ENCODE data around the gene RNASEH2C. TPM values are rescaled to one million over a fixed set of nuclear protein-coding genes. Genes with fewer than 3 reads are reported as not detected.

RNASEH2C gene
- total RNA-seq, 4 donors from 2014 or later = 48.8 to 135 (median 118) TPM

DNA sequence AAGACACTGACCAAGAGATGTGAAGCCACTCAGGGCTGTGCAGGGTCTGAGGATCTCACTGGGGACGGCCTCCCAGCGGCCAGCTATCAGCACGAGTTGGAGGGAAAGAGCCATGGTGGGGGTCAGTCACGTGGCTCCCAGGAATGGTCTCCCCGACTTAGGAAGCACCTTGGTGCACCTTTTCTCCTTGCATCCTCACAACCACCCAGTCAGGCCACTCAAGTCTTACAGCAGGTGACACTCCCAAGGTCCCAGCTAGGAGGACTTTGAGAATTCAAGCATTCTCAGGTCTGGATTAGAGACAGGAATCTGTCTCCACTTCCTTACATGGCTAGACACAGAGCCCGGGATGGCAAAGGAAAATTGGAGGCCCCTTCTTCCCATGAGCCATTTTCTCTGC is 2.7 kb downstream of the RNASEH2C start:
- H3K27me3 ChIP-seq = no peaks in the 10 kb centered on the region
- intact Hi-C loops (cut with DNase I) = loop anchor here (5.0 to 10.0 kb wide), 3 partner anchors 54 to 267 kb away; no protein-coding TSS in a partner anchor
- no peaks in the 10 kb centered on the region for H3K9me3 ChIP-seq
- H3K4me3 ChIP-seq (replicated peaks in 1 of 3) = no peak overlapping the region
- TF ChIP-seq POLR2A (IDR thresholded peaks at IDR 0.05) (no peak), CTCF (IDR thresholded peaks at IDR 0.05) (no peak)
- H3K4me1 ChIP-seq = peaks cover 15 to 20% of the 10 kb centered on the region in 2 donors
- H3K27ac ChIP-seq = no peak overlapping the region
- H3K36me3 ChIP-seq = peaks cover 60 to 65% of the 10 kb centered on the region in 2 donors
- 75 to 82% methylated on average over 6 of the region's 6 CpGs for WGBS, 2 donors
- no peak for DNase-seq

DNA sequence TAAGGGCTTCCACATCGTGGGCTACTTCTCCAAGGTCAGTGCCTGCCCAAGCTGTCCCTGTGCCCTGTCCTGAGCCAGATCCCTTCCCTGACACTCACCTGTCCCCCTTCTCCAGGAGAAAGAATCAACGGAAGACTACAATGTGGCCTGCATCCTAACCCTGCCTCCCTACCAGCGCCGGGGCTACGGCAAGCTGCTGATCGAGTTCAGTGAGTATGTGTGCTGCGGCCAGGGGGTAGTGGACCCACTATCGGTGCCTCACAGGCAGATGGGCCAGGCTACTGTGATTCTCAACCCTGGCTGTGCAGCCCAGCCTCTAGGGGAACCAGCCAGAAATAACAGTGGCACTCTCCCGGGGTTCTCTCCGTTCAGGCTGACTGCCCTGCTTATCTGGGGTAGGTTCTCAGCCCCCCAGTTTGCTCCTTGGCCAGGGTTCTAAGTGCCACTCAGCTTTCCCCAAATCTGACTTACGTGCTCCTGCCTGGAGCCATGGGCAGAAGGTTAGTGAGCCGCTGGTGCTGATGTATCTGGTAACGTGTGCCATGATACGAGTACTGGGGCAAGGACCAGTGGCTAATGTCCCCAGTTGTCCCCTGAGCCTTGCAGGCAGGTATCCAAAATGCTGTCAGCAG is 3.7 kb downstream of the RNASEH2C start:
- Histone ChIP-seq H3K4me3 (replicated peaks in 1 of 3) (no peak overlapping the region), H3K9me3 (no peaks in the 10 kb centered on the region), H3K36me3 (peaks cover 60 to 65% of the 10 kb centered on the region in 2 donors), H3K27ac (no peak overlapping the region), H3K27me3 (no peaks in the 10 kb centered on the region), H3K4me1 (peaks cover 19 to 23% of the 10 kb centered on the region in 2 donors)
- TF ChIP-seq CTCF (IDR thresholded peaks at IDR 0.05) (no peak), POLR2A (IDR thresholded peaks at IDR 0.05) (no peak)
- WGBS, 2 donors = 91 to 93% methylated on average over 8 to 11 of the region's 14 CpGs
- DNase-seq = no peak
- intact Hi-C loops (cut with DNase I) = loop anchor here (5.0 to 10.0 kb wide), 3 partner anchors 55 to 268 kb away; no protein-coding TSS in a partner anchor

DNA sequence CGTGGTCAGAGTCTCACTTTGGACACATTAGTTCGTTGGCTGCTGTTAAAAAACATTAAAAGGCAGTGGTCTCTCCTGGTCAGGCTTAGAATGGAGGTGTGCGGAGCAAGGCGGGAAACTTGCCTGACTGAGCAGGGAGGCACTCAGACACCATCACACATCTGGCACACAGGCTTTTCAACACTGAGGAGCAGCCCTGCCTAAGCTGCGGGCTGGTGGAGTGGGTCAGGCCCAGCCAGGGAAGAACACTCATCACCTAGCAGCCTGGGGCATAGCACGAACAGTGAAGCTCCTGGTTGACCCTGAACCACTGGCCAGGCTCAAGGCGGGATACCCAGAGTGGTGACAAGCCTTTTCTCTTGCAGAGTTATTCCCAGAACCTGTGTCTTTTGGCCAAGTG is 4.3 kb downstream of the RNASEH2C start:
- DNase-seq = no peak
- intact Hi-C loops (cut with DNase I) = loop anchor here (5.0 to 10.0 kb wide), 3 partner anchors 56 to 268 kb away; no protein-coding TSS in a partner anchor
- TF ChIP-seq POLR2A (IDR thresholded peaks at IDR 0.05) (no peak), CTCF (IDR thresholded peaks at IDR 0.05) (no peak)
- Histone ChIP-seq H3K27ac (no peak overlapping the region), H3K4me3 (replicated peaks in 1 of 3) (no peak overlapping the region), H3K4me1 (peaks cover 19 to 23% of the 10 kb centered on the region in 2 donors), H3K36me3 (peaks cover 60 to 65% of the 10 kb centered on the region in 2 donors), H3K9me3 (no peaks in the 10 kb centered on the region), H3K27me3 (no peaks in the 10 kb centered on the region)
- WGBS, 2 donors = 75 to 91% methylated on average over 7 of the region's 7 CpGs

- TF ChIP-seq CTCF (IDR thresholded peaks at IDR 0.05) (no peak), POLR2A (IDR thresholded peaks at IDR 0.05) (no peak)
- 86 to 90% methylated on average over 6 to 16 of the region's 16 CpGs for WGBS, 2 donors
- Histone ChIP-seq H3K9me3 (no peaks in the 10 kb centered on the region), H3K27ac (no peak overlapping the region), H3K36me3 (peaks cover 58 to 65% of the 10 kb centered on the region in 2 donors), H3K4me1 (peaks cover 11 to 16% of the 10 kb centered on the region in 2 donors), H3K27me3 (no peaks in the 10 kb centered on the region), H3K4me3 (replicated peaks in 1 of 3) (no peak overlapping the region)
- DNase-seq = no peak
- intact Hi-C loops (cut with DNase I) = loop anchor here (5.0 to 10.0 kb wide), 2 partner anchors 68 to 270 kb away; partner anchors contain the start of gene AP5B1
These were observed 6.2 kb downstream of the RNASEH2C start for GRCh38 chr11:65714433-65714832.

All from thyroid gland (tissue), 4 donors.